NCI-H345 treated with DMSO at 0.1 percent for 48 hours (cell line): ENCODE results near the gene PLEKHB1.
A peak's percentile ranks its signal among the peaks of the same experiment; 100 is the strongest.

Source experiments
- DNase-seq: peaks from one replicate; lab custom pipeline; 2025; ENCODE audit not compliant: unreplicated experiment; lab: John Stamatoyannopoulos, UW

PLEKHB1 gene

DNA sequence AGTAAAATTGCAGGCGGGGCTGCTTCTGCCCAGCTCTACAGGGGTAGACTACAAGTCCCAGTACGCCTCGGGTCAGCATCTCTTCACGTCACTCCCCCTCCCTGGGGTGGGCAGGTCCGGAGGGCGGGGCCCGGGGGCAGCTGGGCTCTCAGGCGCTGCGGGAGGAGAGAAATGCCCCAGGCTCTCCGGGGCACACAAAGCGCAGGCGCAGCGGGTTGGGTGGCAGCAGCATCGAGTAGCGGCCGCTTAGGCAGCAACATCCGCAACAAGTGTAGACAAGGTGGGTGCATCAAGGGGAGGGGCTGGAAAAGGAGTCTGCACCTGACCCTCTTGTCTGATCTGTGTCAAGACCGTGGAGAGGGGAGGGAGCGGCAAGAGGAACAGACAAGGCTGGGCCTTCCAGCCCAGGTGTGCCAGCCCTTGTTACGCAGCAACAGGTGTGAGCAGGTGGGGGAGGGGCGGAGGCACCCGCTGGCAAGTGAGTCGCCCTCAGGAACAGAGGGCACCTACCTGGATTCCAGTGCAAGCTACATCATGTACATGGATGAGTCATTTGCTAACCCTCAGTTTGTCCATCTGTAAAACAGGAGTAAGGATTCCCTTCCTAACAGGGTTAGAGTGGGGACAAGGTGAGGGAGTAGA is 1.2 kb downstream of the PLEKHB1 start:
- DNase-seq = peak; percentile 95

DNA sequence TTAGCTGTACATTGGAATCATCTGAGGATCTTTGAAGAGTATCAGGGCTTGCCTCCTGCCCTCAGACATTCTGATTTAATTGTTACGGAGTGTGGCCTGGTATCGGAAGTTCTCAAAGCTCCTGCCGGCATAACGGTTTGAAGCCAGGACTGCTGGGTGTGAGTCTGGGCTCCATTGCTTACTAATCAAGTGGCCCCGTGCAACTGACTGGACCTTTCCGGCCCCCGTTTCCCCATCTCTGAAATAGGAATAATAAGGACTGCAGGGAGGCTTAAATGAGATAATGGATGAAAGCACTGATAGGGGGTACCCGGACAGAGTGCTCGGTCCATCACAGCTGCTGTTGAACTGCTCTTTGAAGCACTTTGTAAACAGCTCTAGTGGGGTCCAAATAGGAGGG is 1.7 kb downstream of the PLEKHB1 start:
- DNase-seq = no peak

DNA sequence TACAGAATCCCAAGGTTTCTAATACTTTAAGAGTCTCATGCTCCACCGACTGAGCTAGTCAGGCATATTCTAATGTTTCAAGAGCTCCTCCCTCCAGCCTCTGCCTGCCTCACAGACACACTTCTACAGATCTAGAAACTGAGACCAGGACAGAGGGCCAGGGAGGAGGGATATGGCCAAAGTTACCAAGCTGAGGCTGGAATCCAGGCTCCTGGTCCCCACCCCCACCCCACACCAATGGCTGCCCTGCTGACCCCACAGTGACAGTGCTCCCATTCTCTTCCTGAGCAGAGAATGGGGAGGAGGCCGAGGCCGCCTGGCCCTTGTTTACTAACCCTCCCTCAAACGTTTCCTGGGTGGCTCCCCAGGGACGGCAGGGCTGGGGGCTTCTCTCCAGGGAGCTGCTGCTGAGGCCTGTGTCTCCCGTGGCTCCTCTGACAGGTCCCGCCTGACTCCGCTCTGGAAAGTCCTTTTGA is 2.2 kb downstream of the PLEKHB1 start:
- no peak for DNase-seq

DNA sequence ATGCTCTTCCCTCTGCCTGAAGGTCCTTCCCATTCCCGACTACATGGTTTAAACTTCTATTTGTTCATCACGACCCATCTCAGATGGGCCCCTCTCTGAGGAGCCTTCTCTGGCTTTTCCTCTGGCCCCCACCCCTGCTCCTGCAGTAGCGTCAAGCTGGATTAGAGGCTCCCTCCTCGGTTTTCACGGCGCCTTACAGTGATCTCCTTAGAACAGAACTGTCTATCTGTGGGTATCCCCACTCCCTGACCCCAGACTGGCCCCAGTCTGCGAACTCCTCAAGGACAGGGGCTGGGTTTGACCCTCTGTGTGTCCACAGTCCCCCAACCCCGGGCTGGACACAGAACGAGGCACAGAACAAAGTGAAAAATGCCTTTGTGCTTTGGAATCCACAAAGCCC is 2.8 kb downstream of the PLEKHB1 start:
- DNase-seq = no peak

DNA sequence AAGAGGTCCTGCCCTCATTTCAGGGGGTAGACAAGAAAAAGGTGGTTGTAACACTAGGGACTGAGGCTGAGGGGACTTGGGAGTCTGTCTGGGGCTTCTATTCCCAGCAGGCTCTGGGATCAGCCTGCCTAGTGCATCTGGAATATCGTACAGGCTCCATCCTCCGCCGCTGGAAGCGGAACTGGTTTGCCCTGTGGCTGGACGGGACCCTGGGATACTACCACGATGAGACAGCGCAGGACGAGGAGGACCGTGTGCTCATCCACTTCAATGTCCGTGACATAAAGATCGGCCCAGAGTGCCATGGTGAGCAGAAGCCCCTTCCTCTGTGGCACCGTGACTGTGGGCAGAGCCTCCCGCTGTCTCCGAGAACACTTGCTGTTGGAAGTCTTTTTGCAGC is 4.0 kb downstream of the PLEKHB1 start:
- no peak for DNase-seq

DNA sequence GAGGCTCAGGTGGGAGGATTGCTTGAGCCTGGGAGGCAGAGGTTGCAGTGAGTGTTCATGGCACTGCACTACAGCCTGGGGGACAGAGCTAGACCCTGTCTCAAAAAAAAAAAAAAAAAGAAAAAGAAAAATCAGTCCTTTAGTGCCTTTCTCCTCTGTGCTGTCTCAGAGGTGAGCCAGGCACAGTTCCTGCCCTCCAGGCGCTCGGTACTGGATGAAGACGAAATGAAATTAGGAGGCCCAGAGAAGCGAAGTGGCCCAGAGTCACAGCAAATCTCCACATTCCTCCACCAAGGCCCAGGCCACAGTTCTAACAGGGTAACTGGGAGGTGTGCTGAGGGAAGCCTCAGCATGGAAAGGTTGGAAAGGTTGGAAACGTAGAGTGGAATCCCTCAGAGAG is 4.9 kb downstream of the PLEKHB1 start:
- DNase-seq = no peak

DNA sequence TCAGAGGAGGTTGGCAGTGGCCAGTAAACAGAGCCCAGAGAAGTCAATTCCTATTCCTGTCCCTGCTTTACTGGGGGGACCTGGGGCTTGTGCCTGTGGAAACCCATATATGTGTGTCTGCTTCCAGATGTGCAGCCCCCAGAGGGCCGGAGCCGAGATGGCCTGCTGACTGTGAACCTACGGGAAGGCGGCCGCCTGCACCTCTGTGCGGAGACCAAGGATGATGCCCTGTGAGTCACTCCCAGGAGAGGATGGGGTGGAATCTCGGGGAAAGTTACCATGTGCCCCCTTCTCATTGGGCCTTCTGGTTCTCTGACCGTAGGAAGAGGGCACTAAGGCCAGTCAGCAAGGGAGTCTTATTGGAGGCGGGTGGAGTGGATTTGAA is 5.3 kb downstream of the PLEKHB1 start:
- no peak for DNase-seq

DNA sequence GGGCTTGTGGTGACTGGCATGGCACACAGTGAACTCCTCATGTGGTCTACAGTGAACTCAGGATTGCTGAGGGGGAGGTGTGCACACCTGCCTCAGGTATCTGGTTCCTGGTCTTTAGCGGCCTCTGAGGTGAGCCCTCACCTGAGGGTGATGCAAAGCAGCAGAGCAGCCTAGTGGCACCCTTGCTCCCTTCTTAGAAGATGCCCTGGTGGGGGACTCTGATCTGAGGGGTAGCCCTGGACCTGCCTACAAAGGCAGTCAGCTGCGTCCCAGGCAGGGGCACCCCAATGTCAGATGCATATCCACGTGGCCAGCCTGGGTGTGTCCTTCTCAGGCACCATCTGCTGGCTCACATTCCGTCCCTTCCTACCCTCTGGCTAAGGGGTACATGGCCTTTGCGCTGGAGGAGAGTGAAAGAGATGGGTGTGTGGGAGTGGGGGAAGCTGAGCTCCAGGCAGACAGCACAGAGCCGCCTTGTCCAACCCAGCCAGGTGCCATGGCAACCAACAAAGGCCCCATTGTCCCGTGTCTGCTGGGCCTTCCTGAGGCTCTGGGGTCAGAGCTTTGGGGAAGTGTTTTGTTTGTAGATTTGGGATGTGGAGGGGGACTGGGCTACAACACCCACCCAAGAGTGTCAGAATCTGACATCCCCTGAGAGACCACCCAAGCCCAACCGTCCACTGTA is 5.8 kb downstream of the PLEKHB1 start:
- DNase-seq = no peak

DNA sequence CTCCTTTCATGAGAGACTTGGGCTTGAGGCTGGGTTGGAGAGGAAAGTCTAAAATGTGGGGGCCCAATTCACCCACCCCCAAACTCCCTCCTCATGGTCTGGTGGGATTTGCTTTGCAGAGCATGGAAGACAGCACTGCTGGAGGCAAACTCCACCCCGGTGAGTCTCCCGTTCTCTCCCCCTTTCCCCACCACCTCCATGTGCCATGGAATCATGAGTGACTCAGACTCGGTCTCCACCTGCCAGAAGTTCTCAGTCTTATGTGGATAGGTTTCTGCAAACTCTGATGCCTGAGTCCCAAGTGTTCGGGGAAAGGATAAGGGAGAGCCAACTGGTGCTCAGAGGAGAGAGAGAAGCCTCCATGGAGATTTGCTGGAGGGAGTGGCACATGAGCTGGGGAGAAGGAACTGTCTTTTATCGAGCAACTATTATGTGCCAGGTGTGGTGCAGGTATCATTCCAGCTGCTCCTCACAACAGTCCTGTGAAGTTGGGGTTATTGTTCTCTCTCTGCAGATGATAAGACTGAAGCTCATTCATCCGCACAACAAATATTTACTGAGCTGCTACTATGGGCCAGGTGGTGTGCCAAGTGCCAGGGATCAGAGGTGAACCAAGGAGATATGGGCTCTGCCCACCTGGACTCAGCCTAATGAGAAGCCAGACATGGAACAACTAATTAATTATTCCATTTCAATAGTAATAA is 6.6 kb downstream of the PLEKHB1 start:
- DNase-seq = no peak

DNA sequence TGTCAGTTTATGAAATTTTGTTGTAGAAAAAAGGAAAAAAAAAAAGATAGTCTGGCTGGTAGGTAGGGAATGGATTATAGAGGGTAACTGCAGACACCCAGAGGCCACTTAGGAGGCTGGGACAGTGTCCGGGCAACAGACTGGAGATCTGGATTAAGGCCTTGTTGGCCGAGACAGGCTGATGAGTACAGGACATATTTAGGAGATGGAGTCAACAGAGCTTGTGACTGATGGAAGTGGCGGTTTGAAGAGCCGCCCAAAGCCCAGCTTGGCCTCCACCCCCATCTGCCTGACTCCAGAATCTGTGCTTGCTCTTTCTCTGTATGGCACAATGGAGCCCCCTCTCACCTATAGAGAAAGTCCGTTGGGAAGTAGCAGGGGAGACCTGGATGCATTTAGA is 7.6 kb downstream of the PLEKHB1 start:
- no peak for DNase-seq

DNA sequence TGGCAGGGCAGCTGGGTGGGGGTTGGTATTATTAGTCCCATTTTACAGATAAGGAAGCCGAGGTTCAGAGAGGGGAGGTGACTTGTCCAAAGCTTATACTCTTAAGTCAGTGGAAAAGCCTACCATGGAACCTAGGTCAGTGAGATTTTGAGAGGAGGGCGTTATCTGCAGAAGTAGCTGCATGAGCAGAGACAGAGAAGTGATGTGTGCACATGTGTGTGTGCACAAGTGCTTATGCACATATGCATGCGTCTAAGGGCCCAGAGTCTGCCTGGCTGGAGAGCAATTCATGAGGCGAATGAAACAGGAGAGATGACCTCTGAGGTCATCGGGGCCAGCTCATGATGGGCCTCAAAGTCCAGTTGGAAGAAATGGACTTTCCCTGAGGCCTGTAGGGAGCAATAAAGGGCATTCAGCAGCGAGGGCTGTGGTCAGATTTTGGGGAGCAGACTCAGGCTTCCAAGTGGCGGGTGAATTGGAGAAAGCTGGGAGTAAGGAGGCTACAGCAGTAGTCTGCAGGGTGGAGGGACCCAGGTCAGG is 8.2 kb downstream of the PLEKHB1 start:
- no peak for DNase-seq

DNA sequence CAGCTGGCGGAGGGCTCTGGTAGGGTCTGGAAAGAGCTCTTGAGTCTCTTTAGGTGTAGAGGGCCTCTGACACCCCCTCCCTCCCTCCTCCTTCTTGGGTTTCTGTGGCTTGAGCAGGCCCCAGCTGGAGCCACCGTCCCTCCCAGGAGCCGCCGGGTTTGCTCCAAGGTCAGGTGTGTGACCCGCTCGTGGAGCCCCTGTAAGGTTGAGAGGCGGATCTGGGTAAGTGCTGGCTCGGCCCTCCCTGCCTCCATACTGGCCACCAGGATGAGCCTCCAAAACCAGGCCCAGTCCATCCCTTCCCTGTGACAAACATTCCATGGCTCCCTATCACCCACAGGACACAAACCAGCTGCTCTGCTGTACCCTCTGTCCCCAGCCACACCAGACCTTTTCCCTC is 9.3 kb downstream of the PLEKHB1 start:
- no peak for DNase-seq

DNA sequence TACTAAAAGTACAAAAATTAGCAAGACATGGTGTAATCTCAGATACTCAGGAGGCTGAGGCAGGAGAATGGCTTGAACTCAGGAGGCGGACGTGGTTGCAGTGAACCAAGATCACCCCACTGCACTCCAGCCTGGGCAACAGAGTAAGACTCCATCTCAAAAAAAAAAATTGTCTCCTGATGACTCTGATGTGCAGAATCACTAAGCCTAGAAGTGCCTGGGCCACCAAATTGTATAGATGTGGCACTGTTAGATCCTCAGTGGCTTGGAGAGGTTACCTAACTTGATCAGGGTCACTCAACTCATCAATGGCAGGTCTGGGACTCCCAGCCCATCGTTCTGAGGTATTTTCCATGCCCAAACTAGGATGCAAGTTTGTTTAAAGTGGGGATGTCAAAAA is 10.6 kb downstream of the PLEKHB1 start:
- DNase-seq = no peak

DNA sequence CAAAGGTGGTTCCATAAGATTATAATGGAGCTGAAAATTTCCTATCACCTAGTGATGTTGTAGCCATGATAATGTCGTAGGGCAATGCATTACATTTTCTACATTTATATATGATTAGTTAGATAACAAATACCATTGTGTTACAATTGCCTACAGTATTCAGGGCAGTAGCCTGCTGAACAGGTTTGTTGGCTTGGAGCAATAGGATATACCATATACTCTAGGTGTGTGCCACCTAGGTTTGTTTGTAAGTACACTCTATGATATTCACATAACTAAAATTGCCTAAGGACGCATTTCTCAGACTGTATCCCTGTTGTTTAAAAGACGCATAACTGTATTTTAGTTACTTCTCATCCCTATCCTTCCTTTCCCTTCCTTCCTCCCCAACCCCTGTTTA is 13.6 kb downstream of the PLEKHB1 start:
- no peak for DNase-seq

DNA sequence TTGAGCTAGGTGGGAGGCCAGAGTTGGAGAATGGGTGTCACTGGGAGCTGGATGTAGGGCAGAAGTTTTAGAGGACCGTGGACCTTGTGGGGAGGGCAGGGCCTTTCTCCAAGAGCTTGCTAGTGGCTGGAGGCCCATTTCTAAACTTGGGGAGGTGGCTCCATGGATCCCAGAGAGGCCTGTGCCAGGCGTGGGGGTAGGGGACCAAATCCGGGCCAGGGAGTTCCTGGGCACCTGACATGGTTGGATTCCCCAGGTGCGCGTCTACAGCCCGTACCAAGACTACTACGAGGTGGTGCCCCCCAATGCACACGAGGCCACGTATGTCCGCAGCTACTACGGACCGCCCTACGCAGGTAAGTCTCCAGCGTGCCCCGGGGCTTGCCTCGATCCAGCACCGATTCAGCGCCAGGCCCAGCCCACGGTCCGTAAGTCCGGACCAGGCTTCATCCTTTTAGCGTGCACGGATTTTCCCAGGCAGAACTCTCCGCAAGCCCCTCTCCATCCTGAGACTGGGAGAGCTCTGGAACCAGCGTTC is 14.2 kb downstream of the PLEKHB1 start:
- no peak for DNase-seq

DNA sequence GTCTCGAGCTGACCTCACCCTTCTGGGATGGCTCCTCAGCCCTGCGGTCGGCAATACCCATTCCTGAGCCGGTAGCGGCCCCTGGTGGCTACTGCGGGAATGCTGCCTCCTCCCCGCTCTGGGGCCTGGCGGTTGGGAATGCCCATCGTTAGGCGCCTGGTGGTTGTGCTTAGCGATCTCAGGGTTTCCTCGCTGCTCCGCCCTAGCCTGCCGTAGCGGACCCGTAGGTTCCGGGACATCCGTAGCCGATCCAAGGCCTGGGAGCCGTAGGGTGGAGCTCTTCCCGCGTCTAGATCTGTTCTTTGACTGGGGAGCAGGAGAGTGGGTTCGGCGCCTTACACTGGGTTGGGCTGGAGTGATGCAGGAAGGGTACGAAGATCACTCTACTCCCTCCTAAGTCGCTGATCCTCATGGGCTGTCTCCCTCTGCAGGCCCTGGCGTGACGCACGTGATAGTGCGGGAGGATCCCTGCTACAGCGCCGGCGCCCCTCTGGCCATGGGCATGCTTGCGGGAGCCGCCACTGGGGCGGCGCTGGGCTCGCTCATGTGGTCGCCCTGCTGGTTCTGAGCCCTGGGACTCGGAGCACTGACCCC is 14.8 kb downstream of the PLEKHB1 start:
- DNase-seq = peak; percentile 43

DNA sequence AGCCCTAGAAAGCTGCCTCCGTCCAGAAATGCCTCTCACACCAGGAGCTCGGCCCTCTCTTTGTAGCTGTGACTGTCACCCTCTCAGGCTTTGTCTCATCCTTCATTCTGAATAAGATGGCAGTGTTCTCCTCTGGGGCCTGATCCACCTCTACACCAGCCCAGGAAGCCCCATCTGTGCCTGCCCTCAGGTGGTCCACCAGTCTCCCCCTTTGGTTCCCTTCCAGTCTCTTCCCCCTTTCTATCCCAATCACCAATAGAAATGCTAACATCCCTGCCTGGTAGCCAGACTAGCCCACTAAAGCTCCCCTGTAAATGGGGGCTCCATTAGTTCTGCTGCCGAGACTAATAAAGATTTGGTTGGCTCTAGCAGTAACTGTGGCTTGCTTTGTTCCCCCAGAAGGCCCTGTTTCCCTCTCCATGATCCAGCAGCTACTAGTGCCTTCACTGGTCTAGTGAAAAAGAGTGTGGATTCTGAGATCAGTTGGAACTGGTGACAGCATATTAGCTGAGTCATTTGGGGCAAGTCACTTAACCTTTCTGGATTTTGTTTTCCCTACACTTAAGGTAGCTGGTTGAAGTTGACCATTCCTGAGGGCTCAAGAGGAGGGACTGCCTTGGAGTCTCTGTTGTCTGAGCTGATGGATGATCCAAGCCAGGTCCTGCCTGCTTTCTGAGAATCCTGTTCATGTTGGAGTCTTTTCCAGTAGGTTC is 16.2 kb downstream of the PLEKHB1 start:
- DNase-seq = no peak

DNA sequence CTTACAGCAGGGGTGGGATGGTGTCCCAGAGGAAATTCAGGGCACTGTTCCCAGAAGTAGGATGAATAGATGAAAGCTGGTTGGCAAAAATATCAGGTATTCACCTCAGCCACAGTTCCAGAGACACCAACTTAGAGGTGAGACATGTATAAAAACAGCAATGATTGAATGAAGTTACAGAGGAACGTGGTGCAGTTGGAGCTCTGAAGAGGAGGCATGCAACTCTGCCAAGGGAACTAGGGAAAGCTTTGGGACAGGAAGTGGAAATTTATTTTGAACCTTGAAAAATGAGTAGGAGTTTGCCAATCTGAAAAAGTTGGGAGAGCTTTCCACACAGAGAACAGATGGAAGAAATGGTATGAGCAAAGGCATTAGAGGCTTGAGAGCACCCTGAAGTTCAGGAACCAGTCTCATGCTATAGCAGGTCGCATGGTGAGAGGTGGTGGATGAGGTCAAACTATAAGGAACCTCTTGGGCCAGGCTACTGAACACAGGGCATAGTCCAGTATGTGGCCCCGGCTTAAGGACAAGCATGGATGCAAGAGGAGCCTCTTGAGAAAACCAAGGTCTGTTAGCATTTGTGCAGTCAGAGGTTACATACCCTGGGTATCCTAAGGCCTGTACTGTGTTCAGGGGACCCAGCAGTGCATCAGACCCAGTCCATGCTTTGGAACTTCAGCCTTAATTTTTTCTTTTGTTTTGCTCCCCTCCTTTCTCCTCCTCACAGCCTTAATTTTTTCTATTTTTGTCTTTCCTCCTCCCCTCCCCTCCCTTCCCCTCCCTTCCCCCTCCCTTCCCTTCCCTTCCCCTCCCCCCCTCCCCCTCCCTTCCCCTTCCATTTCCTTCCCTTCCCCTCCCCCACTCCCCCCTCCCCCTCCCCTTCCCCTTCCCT is 17.5 kb downstream of the PLEKHB1 start:
- DNase-seq = no peak

DNA sequence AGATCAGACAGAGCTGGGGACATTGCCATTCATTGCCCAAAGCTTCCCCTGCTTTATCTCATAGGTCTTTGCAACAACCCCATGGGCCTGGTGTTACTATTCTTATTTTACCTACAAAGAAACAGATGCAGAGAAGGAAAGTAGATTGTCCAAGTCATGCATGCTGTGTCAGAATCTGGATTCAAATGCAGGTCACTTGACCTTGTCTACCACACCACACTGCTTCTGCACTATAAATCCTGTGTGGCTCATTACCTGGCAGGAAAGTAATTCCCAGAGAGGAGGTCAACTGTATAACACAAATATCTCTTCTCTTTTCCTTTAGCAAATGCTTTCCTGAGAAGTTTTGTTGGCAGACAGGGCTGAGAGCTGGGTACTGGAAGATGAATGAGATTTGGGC is 18.5 kb downstream of the PLEKHB1 start:
- DNase-seq = no peak

DNA sequence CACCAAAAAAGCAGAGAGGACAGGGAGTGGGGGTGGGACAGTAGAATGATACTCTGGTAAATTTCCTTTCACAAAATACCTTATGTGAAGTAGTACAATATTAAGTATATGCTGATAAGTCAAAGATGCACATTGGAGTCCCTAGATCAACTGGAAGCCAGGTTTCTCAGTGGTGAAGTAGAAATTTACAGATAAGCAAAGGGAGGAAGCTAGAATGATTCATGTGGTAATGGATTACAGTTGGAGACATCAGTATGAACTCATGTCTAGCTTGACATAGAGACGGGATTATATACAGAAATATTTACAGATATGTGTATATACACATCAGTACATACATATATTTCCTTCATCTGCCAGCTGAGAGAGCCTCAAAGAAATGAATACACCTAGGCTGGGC is 21.5 kb downstream of the PLEKHB1 start:
- DNase-seq = no peak
